Stimulated activated CD8-positive, alpha-beta memory T cell treated with anti-CD3 and anti-CD28 coated beads, Interleukin-15, amount 100 ng/mL, for 4 hours (primary cell): ENCODE results near the gene DOCK8.

Source experiments
- DNase-seq, 2 donors: peaks; one replicate each; pipeline ENCODE4 v3.0.0-alpha.2; 2020; ENCODE audit warnings: low read depth in 2 of 2

The DOCK8 gene

GRCh38 chr9:414595-414994, 199.9 kb downstream of the DOCK8 start:
- no peak for DNase-seq

- DNase-seq: no peak
Observed at GRCh38 chr9:419571-420171, 205.0 kb downstream of the DOCK8 start.

- DNase-seq: no peak
Observed at GRCh38 chr9:421896-422295, 207.2 kb downstream of the DOCK8 start.

GRCh38 chr9:426264-426663, 211.6 kb downstream of the DOCK8 start:
- DNase-seq: no peak

GRCh38 chr9:426976-427375, 212.3 kb downstream of the DOCK8 start:
- DNase-seq: no peak

GRCh38 chr9:431701-432100, 217.0 kb downstream of the DOCK8 start:
- DNase-seq: no peak

- DNase-seq: no peak
Observed at GRCh38 chr9:436482-436881, 221.8 kb downstream of the DOCK8 start.

- DNase-seq: no peak
Observed at GRCh38 chr9:437066-437465, 222.4 kb downstream of the DOCK8 start.

- no peak for DNase-seq
Observed at GRCh38 chr9:437574-438001, 222.9 kb downstream of the DOCK8 start.

- no peak for DNase-seq
Observed at GRCh38 chr9:438066-438465, 223.4 kb downstream of the DOCK8 start.

- DNase-seq: no peak
Observed at GRCh38 chr9:438961-439768, 224.5 kb downstream of the DOCK8 start.

- no peak for DNase-seq
Observed at GRCh38 chr9:441126-441525, 226.5 kb downstream of the DOCK8 start.

GRCh38 chr9:444528-444927, 229.9 kb downstream of the DOCK8 start:
- DNase-seq: no peak

- DNase-seq: no peak
Observed at GRCh38 chr9:445033-445432, 230.4 kb downstream of the DOCK8 start.

GRCh38 chr9:446074-446699, 231.5 kb downstream of the DOCK8 start:
- DNase-seq: no peak

GRCh38 chr9:447230-448025, 232.8 kb downstream of the DOCK8 start:
- peak; percentile 36 to 58 for DNase-seq

- no peak for DNase-seq
Observed at GRCh38 chr9:450057-450456, 235.4 kb downstream of the DOCK8 start.

- no peak for DNase-seq
Observed at GRCh38 chr9:450561-450960, 235.9 kb downstream of the DOCK8 start.

GRCh38 chr9:453832-454231, 239.2 kb downstream of the DOCK8 start:
- DNase-seq: no peak

- no peak for DNase-seq
Observed at GRCh38 chr9:456365-456764, 241.7 kb downstream of the DOCK8 start.

- DNase-seq: no peak
Observed at GRCh38 chr9:458590-458989, 243.9 kb downstream of the DOCK8 start.
